Erythroblast (primary cell): ENCODE measurements around the gene RPUSD3.

Experiments
- GATA1 ChIP-seq: IDR thresholded peaks from 2 replicates; pipeline ENCODE4 v1.6.1; 2011; ENCODE audit warnings: low read depth, mild to moderate bottlenecking, control low read depth, low read length, moderate library complexity
- POLR2A ChIP-seq: IDR thresholded peaks from 2 replicates; pipeline ENCODE4 v1.6.1; 2011; ENCODE audit warnings: mild to moderate bottlenecking, low read length

DNA sequence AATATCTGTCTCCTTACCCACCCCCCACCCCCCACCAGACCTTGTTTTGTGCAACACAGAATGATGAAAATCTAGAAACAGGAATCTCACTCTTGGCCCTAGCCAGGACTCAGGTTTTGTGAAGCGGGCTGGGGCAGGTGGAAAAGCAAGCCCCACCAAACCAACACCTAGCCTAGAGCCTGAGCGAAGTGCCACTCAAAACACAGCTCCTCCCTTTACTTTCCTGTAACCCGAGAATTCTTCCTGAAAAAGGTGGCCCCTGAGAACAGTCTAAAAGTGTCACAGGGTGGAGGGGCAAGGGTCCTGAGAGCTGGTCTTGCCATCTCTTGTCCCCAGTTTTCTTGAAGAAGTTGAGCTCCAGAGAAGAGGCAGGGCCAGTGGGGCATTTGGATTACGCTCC lies 17.4 kb upstream of the RPUSD3 start:
- TF ChIP-seq POLR2A = no peak
- TF ChIP-seq GATA1 = no peak
